ENCODE results near the gene NUMBL.

DNA sequence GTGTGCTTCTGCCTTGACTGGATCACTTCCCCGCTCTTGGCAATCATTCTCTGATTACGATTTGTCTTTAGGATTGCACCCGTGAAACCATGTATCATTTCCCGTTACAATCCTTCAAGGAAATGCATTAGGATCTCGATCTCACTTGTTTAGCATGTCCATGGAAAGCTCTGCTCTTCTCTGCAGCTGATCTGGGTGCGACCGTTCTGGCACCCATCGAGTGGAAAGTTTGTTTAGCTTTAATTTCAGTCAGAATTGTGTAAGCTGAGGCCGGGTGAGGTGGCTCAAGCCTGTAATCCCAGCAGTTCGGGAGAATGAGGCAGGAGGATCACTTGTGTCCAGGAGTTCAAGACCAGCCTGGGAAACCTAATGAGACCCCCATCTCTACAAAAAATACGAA lies 30.9 kb downstream of the NUMBL start:
- no peak for TF ChIP-seq EP300 (IDR thresholded peaks at IDR 0.05)
- no peak for TF ChIP-seq CTCF (IDR thresholded peaks at IDR 0.05)
- TF ChIP-seq POLR2A (IDR thresholded peaks at IDR 0.05): no peak

All from suprapubic skin (tissue), 3 donors.